GM12872 (cell line): Measurements from ENCODE around the gene CAMP.

Experiments used
- CTCF ChIP-seq: IDR thresholded peaks from 3 replicates; pipeline ENCODE4 v1.5.1; 2011; ENCODE audit warnings: low read depth, mild to moderate bottlenecking, low read length, moderate library complexity; ENCODE audit not compliant: insufficient read depth

The CAMP gene

GRCh38 chr3:48199117-48199516, 24.2 kb upstream of the CAMP start:
- no peak for TF ChIP-seq CTCF

- TF ChIP-seq CTCF: no peak
These were observed 20.7 kb upstream of the CAMP start for GRCh38 chr3:48202632-48203031.

- TF ChIP-seq CTCF: no peak
These were observed 15.2 kb upstream of the CAMP start for GRCh38 chr3:48208076-48208475.

GRCh38 chr3:48209445-48209844, 13.8 kb upstream of the CAMP start:
- TF ChIP-seq CTCF: no peak

- TF ChIP-seq CTCF: no peak
These were observed 9.1 kb upstream of the CAMP start for GRCh38 chr3:48214225-48214624.

GRCh38 chr3:48215019-48215418, 8.3 kb upstream of the CAMP start:
- no peak for TF ChIP-seq CTCF

GRCh38 chr3:48215466-48215865, 7.8 kb upstream of the CAMP start:
- no peak for TF ChIP-seq CTCF

GRCh38 chr3:48215876-48216275, 7.4 kb upstream of the CAMP start:
- TF ChIP-seq CTCF: no peak
